Measurements from ENCODE around the gene ABHD12. TPM values are rescaled to one million over a fixed set of nuclear protein-coding genes. Genes with fewer than 3 reads are reported as not detected.

Gene ABHD12
- total RNA-seq, 4 donors from 2014 or later: 41.6 to 75.8 (median 52.3) TPM

DNA sequence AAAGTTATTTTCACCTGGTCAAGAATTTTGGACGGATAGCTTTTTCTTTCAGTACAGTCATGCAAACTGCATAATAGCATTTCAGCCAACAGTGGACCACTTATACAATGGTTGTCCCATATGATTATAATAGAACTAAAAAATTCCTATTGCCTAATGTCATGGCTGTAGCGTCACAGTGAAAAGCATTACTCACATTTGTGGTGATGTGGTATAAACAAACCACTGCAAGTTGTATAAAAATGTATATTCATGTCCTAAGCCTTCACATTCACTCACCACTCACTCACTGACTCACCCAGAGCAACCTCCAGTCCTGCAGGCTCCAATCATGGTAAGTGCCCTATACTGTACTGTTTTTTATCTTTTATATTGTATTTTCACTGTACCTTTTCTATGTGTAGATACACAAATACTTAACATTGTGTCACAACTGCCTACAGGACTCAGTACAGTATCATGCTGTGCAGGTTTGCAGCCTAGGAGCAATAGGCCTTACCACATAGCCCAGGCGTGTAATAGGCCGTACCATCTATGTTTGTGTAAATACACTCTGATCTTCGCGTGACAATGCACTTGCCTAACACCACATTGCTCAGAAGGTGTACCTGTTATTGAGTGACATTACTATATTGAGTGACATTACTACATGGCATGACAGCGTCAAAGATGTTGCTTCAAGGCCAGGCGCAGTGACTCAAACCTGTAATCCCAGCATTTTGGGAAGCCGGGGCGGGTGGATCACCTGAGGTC is 17.9 kb downstream of the ABHD12 start:
- Histone ChIP-seq H3K36me3 (no peaks in the 10 kb centered on the region), H3K27ac (no peak overlapping the region), H3K4me3 (no peak overlapping the region), H3K4me1 (no peaks in the 10 kb centered on the region), H3K27me3 (no peaks in the 10 kb centered on the region), H3K9me3 (no peaks in the 10 kb centered on the region)
- DNase-seq (ENCODE audit: low spot score in 2 of 2): no peak
- WGBS: 84% methylated on average over 10 of the region's 10 CpGs
- TF ChIP-seq EP300 (IDR thresholded peaks at IDR 0.05) (no peak), POLR2AphosphoS5 (IDR thresholded peaks at IDR 0.05) (no peak), POLR2A (IDR thresholded peaks at IDR 0.05) (no peak)
- TF ChIP-seq, protein P1, sequence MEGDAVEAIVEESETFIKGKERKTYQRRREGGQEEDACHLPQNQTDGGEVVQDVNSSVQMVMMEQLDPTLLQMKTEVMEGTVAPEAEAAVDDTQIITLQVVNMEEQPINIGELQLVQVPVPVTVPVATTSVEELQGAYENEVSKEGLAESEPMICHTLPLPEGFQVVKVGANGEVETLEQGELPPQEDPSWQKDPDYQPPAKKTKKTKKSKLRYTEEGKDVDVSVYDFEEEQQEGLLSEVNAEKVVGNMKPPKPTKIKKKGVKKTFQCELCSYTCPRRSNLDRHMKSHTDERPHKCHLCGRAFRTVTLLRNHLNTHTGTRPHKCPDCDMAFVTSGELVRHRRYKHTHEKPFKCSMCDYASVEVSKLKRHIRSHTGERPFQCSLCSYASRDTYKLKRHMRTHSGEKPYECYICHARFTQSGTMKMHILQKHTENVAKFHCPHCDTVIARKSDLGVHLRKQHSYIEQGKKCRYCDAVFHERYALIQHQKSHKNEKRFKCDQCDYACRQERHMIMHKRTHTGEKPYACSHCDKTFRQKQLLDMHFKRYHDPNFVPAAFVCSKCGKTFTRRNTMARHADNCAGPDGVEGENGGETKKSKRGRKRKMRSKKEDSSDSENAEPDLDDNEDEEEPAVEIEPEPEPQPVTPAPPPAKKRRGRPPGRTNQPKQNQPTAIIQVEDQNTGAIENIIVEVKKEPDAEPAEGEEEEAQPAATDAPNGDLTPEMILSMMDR (IDR thresholded peaks at IDR 0.05): no peak

DNA sequence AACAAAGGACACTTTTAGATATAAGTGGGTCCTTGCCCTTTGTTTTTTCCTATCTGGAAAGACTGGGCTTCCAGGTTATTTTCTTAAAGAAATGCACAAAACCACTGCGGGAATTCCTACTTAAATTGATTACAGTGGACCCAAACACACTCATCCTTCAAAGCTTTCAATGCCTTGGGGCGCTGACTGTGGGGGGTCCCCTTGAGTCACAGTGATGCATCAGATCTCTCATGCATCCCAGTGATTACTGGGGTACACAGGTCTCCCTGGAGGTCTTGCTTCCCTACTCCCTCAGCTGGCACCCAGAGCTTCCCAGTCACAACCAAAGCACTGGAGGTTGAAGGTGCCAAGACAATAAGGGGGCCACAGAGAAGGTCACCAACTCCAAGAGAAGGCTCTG is 20.7 kb downstream of the ABHD12 start:
- H3K4me3 ChIP-seq: no peak overlapping the region
- H3K36me3 ChIP-seq: no peaks in the 10 kb centered on the region
- no peak for DNase-seq (ENCODE audit: low spot score in 2 of 2)
- no peaks in the 10 kb centered on the region for H3K9me3 ChIP-seq
- no peak overlapping the region for H3K27ac ChIP-seq
- H3K27me3 ChIP-seq: no peaks in the 10 kb centered on the region
- 94% methylated on average over 2 of the region's 2 CpGs for WGBS
- TF ChIP-seq, protein P1 (IDR thresholded peaks at IDR 0.05): no peak
- TF ChIP-seq POLR2AphosphoS5 (IDR thresholded peaks at IDR 0.05) (no peak), POLR2A (IDR thresholded peaks at IDR 0.05) (no peak), EP300 (IDR thresholded peaks at IDR 0.05) (no peak)
- H3K4me1 ChIP-seq: no peaks in the 10 kb centered on the region

DNA sequence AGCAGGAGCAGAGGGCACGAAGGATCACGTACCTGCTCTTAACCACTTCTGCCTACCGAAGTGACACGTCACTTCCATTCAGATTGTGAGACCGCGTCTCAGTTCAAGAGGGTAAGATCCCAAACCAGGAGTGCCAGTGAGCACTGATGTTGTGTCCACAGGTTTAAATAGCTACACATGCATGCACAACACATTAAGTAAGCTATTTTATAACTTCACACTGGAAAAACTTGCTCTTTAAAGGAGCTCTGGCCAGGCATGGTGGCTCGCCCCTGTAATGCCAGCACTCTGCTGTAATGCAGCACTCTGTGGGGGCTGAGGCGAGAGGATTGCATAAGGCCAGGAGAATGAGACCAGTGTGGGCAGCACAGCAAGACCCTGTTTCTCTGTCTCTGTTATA is 21.1 kb downstream of the ABHD12 start:
- H3K27ac ChIP-seq: no peak overlapping the region
- H3K9me3 ChIP-seq: no peaks in the 10 kb centered on the region
- H3K4me1 ChIP-seq: no peaks in the 10 kb centered on the region
- DNase-seq (ENCODE audit: low spot score in 2 of 2): no peak
- TF ChIP-seq, protein P1 (IDR thresholded peaks at IDR 0.05): no peak
- TF ChIP-seq POLR2A (IDR thresholded peaks at IDR 0.05) (no peak), POLR2AphosphoS5 (IDR thresholded peaks at IDR 0.05) (no peak), EP300 (IDR thresholded peaks at IDR 0.05) (no peak)
- no peaks in the 10 kb centered on the region for H3K36me3 ChIP-seq
- H3K4me3 ChIP-seq: no peak overlapping the region
- whole genome bisulfite sequencing: 90% methylated on average over 8 of the region's 8 CpGs
- H3K27me3 ChIP-seq: no peaks in the 10 kb centered on the region

DNA sequence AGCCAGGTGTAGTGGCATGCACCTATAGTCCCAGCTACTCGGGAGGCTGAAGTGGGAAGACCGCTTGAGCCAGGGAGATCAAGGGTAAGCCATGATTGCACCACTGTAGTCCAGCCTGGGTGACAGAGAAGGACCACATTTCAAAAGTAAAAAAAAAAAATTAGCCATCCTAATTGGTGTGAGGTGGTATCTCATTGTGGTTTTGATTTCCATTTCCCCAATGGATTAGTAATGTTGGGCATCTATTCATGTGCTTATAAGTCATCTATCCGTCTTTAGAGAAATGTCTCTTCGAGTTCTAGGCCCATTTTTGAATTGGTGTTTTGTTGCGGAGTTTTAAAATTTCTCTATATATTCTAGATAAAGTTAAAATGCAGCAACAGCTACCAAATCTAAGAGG is 21.7 kb downstream of the ABHD12 start:
- no peaks in the 10 kb centered on the region for H3K4me1 ChIP-seq
- H3K4me3 ChIP-seq: no peak overlapping the region
- H3K36me3 ChIP-seq: no peaks in the 10 kb centered on the region
- no peaks in the 10 kb centered on the region for H3K27me3 ChIP-seq
- H3K9me3 ChIP-seq: no peaks in the 10 kb centered on the region
- WGBS: 99% methylated on average over 5 of the region's 5 CpGs
- H3K27ac ChIP-seq: no peak overlapping the region
- no peak for DNase-seq (ENCODE audit: low spot score in 2 of 2)
- TF ChIP-seq POLR2A (IDR thresholded peaks at IDR 0.05) (no peak), EP300 (IDR thresholded peaks at IDR 0.05) (no peak)
- TF ChIP-seq, protein P1 (IDR thresholded peaks at IDR 0.05): no peak

DNA sequence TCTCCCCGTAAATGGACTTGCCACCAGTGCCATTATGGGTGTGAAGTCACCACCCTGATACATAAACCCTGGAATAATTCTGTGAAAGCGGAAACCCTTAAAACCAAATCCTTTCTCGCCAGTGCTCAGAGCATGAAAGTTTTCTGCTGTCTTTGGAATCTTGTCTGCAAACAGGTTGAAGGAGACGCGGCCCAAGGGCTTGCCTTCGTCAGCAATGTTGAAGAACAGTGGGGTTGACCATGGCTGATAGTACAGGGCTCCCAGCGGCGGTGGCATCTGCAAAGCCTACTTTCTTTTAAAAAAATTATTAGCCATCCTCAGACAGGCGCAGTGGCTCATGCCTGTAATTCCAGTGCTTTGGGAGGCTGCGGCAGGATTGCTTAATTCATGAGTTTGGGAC is 22.1 kb downstream of the ABHD12 start:
- Histone ChIP-seq H3K27ac (no peak overlapping the region), H3K4me3 (no peak overlapping the region), H3K9me3 (no peaks in the 10 kb centered on the region), H3K4me1 (no peaks in the 10 kb centered on the region), H3K27me3 (no peaks in the 10 kb centered on the region), H3K36me3 (no peaks in the 10 kb centered on the region)
- 96% methylated on average over 10 of the region's 10 CpGs for WGBS
- no peak for DNase-seq (ENCODE audit: low spot score in 2 of 2)
- no peak for TF ChIP-seq EP300 (IDR thresholded peaks at IDR 0.05)
- TF ChIP-seq, protein P1 (IDR thresholded peaks at IDR 0.05): no peak
- TF ChIP-seq POLR2A (IDR thresholded peaks at IDR 0.05): no peak
